PFSK-1 (cell line): ENCODE data around the gene OR13C4.

Source experiments
- FOXP2 ChIP-seq: optimal IDR thresholded peaks from 2 replicates; pipeline ENCODE3; 2011; ENCODE audit warnings: borderline replicate concordance, control low read depth, inconsistent platforms; ENCODE audit not compliant: insufficient read depth; ENCODE audit errors: extremely low read length, extremely low read depth
- POLR2AphosphoS5 ChIP-seq: IDR thresholded peaks from 2 replicates; pipeline ENCODE4 v1.6.1; 2012; ENCODE audit warnings: low read depth, mild to moderate bottlenecking, control low read depth, low read length, moderate library complexity
- SIN3A ChIP-seq: IDR thresholded peaks from 2 replicates; pipeline ENCODE4 v1.6.1; 2012; ENCODE audit warnings: mild to moderate bottlenecking, low read length, moderate library complexity, borderline replicate concordance; ENCODE audit not compliant: insufficient read depth
- TAF1 ChIP-seq: IDR thresholded peaks from 2 replicates; pipeline ENCODE4 v1.6.1; 2012; ENCODE audit warnings: low read length, control low read depth, borderline replicate concordance; ENCODE audit not compliant: insufficient read depth
- TF ChIP-seq, protein P1 (sequence below), 2 experiments: IDR thresholded peaks; 2 replicates each; pipeline versions ENCODE4 v1.6.1 to v1.8.0; 2011 to 2012; ENCODE audit warnings: low read depth in 2 of 2, low read length in 2 of 2, control low read depth in 1 of 2, inconsistent platforms in 1 of 2, mild to moderate bottlenecking in 1 of 2, moderate library complexity in 1 of 2; ENCODE audit not compliant: insufficient read depth in 1 of 2

The OR13C4 gene

DNA sequence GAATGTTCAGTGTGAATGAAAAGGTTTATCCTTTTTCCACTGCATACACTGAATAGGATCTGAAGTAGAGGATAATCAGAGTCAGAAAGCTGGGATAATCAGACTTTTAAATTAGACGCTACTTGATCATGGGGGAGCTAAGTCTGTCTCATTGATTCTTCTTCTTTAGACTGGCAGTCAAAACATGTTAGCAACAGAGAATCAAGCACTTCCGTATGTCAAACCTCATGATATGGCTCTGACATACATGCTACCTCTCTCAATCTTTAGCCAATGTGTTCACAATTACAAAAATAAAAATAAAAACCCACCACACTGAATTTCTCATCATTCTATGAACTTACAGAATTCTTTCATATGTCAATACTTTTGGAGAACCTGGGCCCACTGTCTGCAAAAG, 42.0 kb downstream of the OR13C4 start:
- TF ChIP-seq POLR2AphosphoS5 (no peak), FOXP2 (no peak)

DNA sequence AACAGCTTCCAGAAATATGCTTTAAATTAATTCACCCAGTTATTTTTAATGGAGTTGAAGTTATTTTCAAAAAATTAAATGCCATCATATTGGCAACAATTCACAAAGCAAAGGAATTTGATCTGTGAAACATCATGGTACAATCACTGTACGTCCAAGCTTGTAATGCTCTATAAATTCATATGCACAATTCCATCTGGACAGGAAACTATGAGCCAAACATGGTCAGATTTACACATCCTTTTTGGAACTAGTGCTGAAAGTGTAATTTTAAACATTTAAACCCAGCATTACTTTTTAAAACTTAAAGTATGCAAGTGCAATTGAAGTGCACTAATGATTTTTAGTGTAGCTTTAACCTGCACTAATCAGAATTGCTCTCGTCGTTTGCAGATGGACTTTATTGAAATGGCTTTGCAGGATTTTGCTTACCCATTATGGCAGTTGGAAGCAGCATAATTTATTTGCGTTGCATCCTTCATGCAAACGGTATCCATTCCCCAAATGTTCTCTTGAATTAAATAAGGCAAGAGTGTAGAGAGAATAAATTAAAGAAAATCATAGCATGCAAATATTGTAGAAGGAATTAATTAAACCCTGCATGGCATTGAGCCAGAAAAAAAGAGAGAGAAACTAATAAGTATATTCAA, 44.0 kb downstream of the OR13C4 start:
- no peak for TF ChIP-seq SIN3A
- TF ChIP-seq, protein P1, sequence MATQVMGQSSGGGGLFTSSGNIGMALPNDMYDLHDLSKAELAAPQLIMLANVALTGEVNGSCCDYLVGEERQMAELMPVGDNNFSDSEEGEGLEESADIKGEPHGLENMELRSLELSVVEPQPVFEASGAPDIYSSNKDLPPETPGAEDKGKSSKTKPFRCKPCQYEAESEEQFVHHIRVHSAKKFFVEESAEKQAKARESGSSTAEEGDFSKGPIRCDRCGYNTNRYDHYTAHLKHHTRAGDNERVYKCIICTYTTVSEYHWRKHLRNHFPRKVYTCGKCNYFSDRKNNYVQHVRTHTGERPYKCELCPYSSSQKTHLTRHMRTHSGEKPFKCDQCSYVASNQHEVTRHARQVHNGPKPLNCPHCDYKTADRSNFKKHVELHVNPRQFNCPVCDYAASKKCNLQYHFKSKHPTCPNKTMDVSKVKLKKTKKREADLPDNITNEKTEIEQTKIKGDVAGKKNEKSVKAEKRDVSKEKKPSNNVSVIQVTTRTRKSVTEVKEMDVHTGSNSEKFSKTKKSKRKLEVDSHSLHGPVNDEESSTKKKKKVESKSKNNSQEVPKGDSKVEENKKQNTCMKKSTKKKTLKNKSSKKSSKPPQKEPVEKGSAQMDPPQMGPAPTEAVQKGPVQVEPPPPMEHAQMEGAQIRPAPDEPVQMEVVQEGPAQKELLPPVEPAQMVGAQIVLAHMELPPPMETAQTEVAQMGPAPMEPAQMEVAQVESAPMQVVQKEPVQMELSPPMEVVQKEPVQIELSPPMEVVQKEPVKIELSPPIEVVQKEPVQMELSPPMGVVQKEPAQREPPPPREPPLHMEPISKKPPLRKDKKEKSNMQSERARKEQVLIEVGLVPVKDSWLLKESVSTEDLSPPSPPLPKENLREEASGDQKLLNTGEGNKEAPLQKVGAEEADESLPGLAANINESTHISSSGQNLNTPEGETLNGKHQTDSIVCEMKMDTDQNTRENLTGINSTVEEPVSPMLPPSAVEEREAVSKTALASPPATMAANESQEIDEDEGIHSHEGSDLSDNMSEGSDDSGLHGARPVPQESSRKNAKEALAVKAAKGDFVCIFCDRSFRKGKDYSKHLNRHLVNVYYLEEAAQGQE (IDR thresholded peaks at IDR 0.05; ENCODE audit: insufficient read depth in 1 of 2, low read depth in 2 of 2, low read length in 2 of 2) = no peak
- TF ChIP-seq FOXP2 = no peak
- TF ChIP-seq TAF1 = no peak
- TF ChIP-seq POLR2AphosphoS5 = no peak
